ENCODE measurements around the gene NRP1.
A peak's percentile ranks its signal among the peaks of the same experiment; 100 is the strongest.

Gene NRP1

DNA sequence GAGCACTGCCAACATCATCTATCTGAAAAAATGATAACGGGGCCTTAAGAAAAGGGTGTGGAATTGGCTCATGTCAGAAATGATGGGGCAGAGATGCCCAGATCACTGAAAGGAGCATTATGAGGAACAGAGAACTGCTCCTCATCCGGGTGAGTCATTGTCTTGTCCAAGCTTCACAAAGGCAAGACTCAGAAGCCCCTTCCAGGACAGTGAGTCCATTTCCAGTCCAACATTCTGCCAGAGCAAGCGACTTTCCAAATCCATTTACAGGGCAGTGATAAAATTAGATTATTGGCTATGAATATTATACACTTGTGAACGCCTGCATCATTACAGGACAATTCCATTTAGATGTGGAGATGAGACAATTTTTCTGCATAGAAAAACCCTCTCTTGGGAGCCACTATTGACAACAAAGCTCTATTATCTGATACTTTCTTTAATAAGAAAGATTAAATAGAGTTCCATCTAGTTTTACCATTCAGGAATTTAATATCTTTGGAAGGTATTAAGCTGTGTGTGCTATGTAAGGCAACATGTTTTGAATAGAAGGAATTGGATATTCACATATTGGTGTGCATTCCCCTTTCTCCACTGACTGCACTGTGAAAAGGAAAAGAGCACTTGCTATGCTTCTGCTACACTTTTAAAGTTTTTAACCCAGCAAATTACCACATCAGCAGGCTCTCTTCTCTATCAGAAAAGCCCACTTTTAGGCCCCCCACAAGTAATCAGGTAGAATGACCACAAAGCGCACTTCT is 159.6 kb downstream of the NRP1 start:
- DNase-seq (ENCODE audit: insufficient read length, low spot score) = no peak
- TF ChIP-seq POLR2A (IDR thresholded peaks at IDR 0.05; ENCODE audit: low read depth, low read length) = no peak
- FAIRE-seq = peak; percentile 36

DNA sequence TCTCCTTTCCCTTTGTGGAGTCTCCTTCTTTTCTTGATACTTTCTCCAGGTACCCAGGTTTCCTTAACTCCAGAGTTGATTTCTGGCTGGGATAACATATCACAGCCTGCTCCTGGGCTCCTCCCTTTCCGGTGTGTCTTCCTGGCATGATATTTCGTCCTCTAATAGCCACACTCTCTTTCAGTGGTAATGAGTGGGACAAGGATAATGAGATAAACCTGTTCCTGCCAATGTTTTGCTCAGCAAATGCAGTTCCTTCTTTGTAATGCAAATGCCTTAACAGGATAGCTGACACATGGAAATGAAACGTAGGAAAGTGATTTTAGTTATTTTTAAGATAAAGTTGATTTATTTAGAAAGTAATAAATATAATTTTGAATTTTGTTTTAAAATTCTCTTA is 168.6 kb downstream of the NRP1 start:
- FAIRE-seq (no peak), DNase-seq (ENCODE audit: insufficient read length, low spot score) (no peak)
- no peak for TF ChIP-seq POLR2A (IDR thresholded peaks at IDR 0.05; ENCODE audit: low read depth, low read length)

DNA sequence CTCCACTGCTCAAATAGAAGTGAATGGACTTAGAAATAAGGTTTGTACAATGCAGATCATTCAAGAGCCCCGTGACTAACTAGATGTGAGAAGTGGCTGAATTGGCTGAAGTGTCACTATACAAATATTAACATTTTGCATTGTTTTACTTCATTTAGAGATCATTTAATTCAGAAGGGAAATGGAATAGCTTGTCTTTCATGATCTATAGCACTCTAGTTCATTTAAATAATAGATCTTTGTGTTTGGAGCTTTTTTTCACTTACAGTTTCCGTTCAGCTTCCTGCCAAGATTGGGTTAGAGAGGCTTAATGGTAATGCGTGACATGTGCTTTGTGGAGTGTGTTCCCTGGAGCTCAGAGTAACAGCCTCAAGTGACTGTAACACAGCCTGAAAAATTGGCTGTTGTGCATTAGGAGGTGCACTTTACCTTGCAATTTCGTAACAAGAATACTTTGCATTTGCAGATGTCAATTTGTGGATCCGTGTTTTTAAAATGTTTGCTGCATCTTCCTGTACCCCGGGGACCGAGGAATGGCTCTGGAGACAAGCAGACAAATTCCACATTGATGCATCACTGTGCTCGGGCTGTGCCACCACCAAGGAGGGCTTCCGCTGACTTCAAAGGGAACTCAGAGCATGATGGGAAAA is 170.3 kb downstream of the NRP1 start:
- peak; percentile 44 for DNase-seq (ENCODE audit: insufficient read length, low spot score)
- peak; percentile 69 for FAIRE-seq
- no peak for TF ChIP-seq POLR2A (IDR thresholded peaks at IDR 0.05; ENCODE audit: low read depth, low read length)

GRCh38 chr10:33162248-33162575 is 172.3 kb downstream of the NRP1 start:
- DNase-seq (ENCODE audit: insufficient read length, low spot score) = no peak
- no peak for FAIRE-seq
- TF ChIP-seq POLR2A (IDR thresholded peaks at IDR 0.05; ENCODE audit: low read depth, low read length) = no peak

- FAIRE-seq = no peak
- no peak for DNase-seq (ENCODE audit: insufficient read length, low spot score)
- TF ChIP-seq POLR2A (IDR thresholded peaks at IDR 0.05; ENCODE audit: low read depth, low read length) = no peak
Measured at GRCh38 chr10:33161550-33162247, 172.8 kb downstream of the NRP1 start.

DNA sequence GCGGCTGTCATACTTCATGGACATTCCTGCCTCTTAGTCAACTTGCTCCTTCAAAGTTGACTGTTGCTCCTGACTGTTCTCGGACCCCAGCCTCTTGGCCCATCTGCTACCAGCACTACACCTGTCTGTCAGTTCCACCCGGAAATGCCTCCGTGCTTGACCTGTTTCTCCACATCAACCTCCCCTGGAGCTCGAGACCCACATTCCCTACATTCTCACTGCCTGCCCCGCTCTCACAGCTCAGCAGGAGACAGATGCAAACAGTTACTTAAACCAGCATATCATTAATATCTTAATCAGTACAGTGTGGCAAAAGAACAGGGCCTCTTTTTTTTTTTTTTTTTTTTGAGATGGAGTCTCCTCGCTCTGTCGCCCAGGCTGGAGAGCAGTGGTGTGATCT is 174.3 kb downstream of the NRP1 start:
- DNase-seq (ENCODE audit: insufficient read length, low spot score) (no peak), FAIRE-seq (no peak)
- TF ChIP-seq POLR2A (IDR thresholded peaks at IDR 0.05; ENCODE audit: low read depth, low read length) = no peak

- TF ChIP-seq POLR2A (IDR thresholded peaks at IDR 0.05; ENCODE audit: low read depth, low read length) = no peak
Measured at GRCh38 chr10:33157103-33157502, 177.4 kb downstream of the NRP1 start.

DNA sequence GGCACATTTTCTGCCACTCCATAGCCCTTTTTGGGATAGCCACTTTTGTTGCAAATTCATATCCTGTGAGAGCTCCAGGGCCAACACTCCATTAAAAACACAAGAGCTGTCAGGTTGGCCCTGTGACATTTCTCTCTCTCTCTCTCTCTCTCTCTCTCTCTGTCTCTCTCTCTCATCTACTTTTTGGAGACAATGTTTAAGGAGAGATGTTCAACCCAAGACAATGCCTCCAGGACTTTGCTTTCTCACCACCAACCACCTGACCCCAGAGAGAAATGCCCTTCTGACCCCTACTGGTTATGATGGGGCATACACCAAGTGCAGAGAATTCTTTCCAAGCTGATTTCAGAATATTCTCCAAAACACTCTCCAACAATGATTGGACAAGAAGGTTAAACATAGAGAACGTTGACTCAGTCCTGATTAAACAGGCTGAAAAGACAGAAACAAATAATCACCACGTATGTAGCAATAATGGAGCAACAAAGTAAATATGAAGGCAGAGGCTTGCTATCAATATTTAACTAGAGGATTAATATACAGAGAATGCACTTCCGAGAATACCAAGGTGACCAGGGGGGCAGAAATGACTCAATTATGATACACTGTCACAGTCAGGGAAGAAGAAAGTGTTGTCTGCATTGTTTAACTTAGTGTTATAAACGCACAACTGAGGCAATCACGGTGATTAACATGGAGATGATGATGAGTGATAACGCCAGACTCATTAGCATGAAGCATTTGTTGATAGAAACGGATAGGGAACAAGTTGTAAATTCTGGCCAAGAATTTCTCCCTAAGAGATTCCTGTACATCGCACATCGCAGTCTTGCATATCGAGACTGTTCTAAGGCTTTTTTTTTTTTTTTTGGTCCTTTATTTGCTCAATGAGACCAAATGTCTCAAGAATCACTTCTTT is 178.5 kb downstream of the NRP1 start:
- no peak for TF ChIP-seq POLR2A (IDR thresholded peaks at IDR 0.05; ENCODE audit: low read depth, low read length)
- DNase-seq (ENCODE audit: insufficient read length, low spot score) (no peak), FAIRE-seq (peak; percentile 41)

More at GRCh38 chr10:33157103-33157502, 177.4 kb downstream of the NRP1 start:
- DNase-seq (ENCODE audit: insufficient read length, low spot score) (no peak), FAIRE-seq (no peak)

GRCh38 chr10:33154590-33154989 is 179.9 kb downstream of the NRP1 start:
- DNase-seq (ENCODE audit: insufficient read length, low spot score) (no peak), FAIRE-seq (no peak)
- no peak for TF ChIP-seq POLR2A (IDR thresholded peaks at IDR 0.05; ENCODE audit: low read depth, low read length)

DNA sequence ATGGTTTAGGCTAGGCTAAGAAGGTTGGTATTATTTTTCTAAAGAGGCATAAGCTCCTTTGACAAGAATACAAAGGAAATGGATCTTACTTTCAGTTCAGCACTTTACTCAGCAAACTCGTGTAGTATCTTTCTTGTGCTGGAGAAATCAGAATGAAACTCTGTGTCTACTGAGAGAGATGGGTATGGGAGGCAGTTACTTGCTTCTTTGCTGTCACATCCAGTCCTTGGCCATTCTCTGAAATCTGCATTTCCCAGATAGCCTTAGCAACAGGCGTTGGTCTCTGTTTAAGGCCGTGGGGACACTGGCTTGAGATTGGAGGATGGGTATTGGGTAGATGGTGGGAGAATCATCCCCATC is 180.5 kb downstream of the NRP1 start:
- no peak for DNase-seq (ENCODE audit: insufficient read length, low spot score)
- FAIRE-seq = no peak
- no peak for TF ChIP-seq POLR2A (IDR thresholded peaks at IDR 0.05; ENCODE audit: low read depth, low read length)

DNA sequence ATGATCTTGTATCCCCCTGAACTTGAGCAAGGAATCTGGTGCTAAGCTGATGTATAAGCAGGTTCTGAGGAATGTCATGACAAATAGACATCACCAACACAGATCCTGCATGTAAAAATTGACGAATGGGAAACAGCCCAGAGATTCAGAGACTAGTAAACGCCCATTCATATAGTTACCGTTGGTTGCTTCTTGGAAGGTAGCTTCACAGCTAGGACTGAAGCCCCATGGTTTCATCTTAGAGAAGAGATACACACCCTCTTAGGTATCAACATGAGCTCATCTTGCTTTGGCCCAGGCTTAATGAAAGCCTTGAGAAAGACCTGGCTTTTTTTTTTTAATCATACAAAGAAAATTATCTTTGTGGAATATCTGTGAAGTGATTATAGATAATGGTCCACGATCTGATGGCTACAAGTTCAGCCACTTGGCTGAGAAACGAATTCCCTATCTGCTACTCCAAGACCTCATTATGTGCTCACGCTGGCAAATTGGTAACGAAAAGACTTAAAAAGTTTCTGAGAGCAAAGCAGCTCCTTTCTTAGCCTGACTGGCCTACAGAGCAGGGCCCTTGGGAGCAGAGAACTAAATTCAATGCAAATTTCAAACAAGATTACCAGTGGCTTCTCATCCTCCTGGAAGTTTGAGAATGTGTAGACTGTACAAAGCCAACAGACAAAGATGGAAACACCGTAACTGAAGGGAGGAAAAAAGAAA is 181.1 kb downstream of the NRP1 start:
- no peak for DNase-seq (ENCODE audit: insufficient read length, low spot score)
- FAIRE-seq = no peak
- TF ChIP-seq POLR2A (IDR thresholded peaks at IDR 0.05; ENCODE audit: low read depth, low read length) = no peak

DNA sequence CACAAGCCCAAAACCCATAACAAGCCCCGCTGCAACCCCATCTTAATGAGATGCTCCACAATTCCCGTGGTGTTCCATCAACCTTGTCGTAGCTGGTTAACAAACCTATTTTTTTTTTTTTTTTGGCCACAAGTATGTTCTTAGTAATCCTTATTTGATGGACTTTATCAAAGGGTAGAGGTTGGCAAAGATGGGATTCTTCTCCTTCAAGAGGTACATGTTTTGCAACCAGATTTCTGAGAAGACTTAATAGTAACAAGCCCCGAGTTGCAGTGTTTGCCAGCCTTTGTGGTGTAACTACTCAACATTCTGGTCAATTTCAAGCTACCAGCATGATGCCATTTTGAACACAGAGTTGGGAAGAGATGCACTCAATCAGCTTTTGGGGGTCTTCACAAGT is 181.7 kb downstream of the NRP1 start:
- TF ChIP-seq POLR2A (IDR thresholded peaks at IDR 0.05; ENCODE audit: low read depth, low read length) = no peak
- DNase-seq (ENCODE audit: insufficient read length, low spot score) = no peak
- FAIRE-seq = no peak

GRCh38 chr10:33152146-33152545 is 182.3 kb downstream of the NRP1 start:
- DNase-seq (ENCODE audit: insufficient read length, low spot score) (no peak), FAIRE-seq (no peak)
- TF ChIP-seq POLR2A (IDR thresholded peaks at IDR 0.05; ENCODE audit: low read depth, low read length) = no peak

All from H54 (cell line).